ENCODE results near the gene B3GALT4.

B3GALT4 gene

DNA sequence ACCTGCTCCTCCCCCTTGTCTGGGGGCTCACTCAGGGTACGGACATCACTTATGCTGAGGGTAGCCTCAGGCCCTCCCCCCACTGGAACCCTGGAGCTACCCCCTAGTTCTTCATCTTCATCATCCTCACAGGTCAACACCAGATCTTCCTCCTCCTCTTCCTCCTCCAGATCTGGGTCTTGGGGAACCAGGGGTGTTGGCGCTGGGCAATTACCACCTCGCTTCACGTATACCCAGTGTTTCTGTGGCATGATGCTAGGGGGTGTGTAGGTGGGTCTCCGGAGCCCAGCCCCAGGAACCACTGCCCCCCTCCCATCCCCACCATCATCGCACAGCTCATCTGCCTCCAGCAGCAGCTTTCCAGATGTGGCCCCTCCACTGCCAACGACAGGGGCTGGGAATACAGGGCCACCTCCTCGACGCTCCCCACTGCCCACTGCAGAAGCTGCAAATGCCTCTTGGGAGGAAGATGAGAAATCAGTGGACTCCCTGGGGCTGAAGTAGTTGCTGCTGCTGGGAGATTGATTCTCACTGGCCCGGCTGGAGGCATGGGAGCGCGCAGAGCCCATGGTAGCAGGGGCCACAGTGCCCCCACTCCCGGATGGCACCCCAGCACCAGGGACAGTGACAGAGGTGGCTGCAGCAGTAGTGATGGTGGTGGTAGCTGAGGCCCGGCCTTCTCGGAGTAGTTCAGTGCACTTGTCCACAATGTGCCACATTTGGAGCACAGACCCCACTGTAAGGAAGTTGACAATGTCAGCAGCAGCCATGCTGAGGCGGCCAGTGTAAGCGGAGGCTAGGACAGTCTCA, 39.1 kb downstream of the B3GALT4 start:
- no peak for DNase-seq (ENCODE audit: low spot score)

DNA sequence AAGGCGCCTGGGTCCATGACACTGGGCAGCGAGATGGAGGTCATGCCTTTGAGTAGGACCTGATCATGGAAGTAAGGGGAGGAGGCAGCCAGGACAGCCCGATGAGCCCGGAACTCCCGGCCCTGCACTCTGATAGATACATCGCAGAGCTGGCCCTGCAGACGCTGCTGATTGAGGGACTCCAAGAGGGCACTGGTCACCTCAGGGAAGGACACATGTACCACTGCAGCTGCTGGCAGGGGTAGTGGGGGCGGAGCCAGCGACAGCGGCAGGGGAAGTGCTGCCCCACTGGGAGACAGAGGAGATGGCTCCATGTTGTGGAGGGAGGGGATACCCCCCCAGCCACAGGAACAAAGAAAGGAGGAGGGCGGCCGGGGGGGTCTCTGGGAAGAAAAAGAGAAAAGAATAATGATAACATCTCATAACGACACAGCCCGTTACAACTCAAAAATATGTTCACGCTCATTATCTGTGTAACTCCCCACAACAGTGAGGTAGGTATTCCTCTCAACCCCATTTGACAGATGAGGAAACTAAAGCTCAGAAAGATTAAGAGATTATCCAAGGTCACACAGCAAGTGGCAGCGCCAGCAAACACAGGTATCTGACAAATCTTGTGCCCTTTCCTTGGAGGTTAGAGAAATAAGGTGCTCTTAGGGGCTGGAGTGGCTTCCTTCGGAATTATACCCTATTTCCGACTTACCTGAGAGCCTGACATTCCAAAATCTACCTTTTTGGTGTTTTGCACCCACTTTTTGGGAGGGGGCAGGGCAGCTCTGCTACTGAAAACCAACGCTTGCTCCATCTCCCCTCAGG, 39.9 kb downstream of the B3GALT4 start:
- no peak for DNase-seq (ENCODE audit: low spot score)

DNA sequence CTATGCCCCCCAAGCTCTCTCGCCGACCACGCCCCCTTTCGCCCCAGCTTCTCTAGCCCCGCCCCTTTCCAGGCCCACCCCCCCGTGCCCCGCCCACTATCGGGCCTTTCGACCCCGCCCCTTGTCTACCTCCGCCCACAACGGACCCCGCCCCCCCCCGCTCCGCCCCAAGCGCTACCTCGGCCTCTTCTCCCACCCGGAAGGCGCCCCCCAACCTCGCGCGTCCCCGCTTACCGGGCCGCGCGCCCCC, 40.4 kb downstream of the B3GALT4 start:
- DNase-seq (ENCODE audit: low spot score): no peak

DNA sequence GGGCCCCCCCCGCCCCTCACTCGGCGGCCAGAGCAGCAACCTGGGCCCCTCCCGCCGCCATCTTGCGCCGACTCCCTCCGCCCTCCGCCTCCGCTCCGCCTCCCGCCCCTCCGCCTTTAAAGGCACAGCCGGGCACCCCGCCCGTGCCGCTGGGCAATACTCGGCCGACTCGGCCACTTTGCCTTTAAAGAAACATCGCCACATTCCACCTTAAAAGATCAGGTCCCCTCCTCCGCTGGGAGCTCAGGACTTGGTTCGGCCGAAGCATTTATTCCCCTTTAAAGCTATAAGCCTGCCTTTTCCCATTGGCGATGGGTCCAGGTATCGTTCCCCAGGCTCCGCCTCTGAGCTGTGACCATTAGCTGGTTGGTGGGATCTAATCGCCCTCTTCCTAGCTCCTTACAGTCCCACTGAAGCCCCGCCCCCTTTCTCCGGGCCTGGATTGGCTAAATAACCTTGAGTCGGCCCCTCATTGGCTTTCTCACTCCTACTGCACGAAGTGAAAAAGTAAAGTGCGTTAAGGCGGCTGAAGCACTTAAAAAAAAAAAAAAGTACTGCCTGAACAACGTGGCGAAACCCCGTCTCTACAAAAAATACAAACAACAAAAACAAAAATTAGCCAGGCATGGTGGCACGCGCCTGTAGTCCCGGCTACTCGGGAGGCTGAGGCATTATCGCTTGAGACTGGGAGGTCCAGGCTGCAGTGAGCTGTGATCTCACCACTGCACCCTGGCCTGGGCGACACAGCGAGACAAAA, 40.9 kb downstream of the B3GALT4 start, which contains the start of gene ZBTB22:
Gene ZBTB22 (minus strand): TSS at position 76 of the 757 bp plus-strand sequence. CDS start 828 bp downstream, outside the sequence.
- peak; percentile 96 for DNase-seq (ENCODE audit: low spot score)

DNA sequence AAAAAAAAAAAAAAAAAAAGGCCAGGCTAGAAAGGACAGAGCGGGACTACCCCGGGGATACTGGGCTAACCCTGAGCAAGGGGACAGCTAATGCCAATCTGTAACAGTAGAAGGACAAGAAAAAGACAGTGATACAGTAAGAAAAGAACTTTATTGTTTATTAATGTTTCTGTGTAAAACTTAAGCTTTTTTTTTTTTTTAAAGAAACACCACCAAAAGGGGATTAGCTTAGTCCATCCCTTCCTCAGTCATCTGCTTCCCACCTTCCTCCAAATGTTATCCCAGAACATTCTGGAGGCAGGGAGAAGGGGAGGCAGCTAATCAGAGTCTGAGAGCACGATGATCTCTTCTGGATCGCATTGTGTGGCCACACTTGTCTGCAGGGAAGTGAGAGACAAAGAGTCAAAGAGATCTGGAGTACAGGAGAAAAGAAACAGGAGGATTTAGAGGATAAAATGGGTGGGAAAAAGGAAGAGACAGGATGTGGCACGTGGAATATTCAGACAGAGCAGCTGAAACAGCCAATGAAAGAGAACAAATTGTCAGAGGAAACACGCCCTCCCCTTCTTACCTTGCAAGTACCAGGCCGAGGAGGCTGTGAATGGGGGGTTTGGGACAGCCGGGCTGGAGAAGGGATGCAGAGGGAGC, 41.6 kb downstream of the B3GALT4 start:
- DNase-seq (ENCODE audit: low spot score): no peak

DNA sequence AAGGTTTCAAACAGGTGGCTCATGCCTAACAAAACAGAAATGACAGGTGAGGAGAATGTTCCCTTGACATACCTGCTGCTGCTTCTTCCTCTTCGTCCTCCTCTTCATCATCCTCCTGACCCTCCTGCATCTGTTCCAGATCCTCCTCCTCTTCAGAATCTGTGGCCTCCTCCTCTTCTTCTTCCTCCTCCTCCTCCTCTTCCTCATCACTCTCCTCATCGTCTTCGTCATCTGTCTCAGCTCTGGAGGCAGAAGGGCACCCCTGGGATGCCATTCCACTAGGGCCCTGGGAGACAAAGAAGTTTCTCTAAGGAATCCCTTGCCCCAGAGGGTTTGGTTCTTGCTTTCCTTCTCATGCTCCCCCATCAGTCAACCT, 43.0 kb downstream of the B3GALT4 start:
- DNase-seq (ENCODE audit: low spot score): no peak

DNA sequence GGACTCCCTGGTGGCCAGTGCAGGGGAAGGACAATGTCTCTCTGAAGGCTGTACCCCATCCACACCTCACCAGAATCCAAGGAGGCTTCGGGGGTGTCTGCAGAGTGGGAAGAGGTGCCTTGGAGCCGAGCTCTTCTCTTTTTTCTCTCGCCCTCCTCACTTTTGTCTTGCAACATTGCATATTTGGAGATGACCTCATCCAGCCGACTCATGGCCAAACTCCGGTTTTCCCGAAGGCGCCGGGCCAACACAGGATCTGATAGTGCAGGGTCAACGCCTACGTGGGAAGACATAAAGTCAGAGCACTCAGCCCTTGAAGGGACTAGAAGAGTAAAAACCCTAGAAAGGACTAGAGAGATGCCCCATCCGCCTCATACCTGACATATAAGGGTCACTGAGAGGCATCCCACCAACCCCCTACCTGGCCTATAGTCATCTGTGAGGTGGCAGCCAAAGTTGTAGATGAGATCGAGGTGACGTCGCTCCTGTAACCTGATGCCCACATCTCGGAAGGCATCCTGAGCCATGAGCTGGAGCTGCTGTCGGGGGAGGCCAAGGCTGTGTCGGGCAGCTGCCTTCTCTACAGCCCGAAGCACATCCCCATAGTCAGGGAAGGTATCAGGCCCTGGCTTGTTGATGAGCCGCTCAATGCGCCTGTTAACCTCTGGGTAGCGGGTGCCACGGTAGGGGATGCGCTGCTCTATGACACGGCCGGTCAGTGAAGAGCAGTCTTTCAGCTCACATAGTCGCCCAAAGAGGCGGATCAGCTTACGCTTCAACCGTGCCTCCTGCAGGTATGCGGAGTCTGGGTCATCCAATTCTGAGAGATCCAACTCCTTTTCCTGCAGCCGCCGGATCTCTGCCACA, 43.6 kb downstream of the B3GALT4 start:
- DNase-seq (ENCODE audit: low spot score): no peak

DNA sequence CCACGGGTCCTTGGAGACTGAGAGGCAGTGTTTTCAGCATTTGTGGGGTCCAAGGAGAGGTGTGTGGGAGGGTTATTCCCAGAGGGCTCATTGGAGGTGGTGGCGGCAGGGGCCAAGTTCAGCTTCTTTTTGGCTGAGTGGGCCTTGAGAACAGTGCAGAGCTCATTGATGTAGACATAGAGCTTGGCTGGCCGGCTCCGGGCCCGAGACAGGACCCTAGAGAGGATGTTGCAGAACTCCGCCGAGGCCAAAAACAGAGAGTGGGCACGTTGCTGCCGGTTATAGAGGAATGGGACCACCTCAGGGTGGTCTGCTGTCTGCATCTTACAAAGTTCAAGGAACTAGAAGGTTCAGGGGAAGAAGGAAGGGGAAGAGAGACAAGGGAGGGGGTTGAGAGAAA, 44.3 kb downstream of the B3GALT4 start:
- DNase-seq (ENCODE audit: low spot score): no peak

DNA sequence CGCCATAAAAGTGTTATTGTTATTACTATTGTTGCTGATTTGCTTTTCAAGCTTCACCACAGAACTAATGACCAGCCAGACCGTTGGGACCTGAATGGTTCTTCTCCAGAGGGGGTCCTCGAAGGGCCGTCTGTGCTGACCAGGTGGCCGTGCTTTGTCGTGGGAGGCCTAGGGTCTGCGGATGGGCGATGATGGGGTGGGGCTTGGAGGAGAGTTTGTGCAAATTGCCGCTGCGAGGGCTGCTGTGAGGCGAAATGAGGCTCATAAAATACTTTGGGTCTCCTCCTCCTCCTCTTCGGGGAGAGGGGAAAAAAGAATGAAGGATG, 46.7 kb downstream of the B3GALT4 start:
- DNase-seq (ENCODE audit: low spot score): no peak

DNA sequence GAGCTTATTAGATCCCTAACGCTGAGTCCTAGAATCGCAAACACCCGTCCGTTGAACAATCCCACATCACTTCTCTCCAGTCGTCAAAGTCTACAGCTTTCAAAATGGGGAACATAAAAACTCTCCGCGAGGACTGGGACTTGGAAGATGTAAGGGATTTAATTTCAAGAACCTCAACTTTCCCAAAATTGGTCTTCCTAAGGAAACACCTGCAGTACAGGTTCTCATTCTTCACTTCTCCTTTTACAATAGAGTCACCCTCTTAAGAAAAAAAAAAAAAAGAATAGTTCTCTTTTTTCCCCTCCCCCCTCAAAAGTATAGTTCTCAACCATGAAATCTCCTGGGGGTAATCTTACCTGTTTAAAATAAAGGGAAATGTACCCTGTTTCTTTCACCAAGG, 47.2 kb downstream of the B3GALT4 start:
- no peak for DNase-seq (ENCODE audit: low spot score)
